Neuron (in vitro differentiated cells): ENCODE data around the gene EXOC2.

ENCODE experiments used
- H2AFZ ChIP-seq: one replicate; pipeline ENCODE4 v1.6.1; 2013; ENCODE audit warnings: low read depth, mild to moderate bottlenecking, inconsistent platforms, low read length, moderate library complexity
- H3K27me3 ChIP-seq: one replicate; pipeline ENCODE4 v1.6.1; 2013; ENCODE audit warnings: low read length; ENCODE audit not compliant: insufficient read depth
- H3K36me3 ChIP-seq: one replicate; pipeline ENCODE4 v1.6.1; 2013; ENCODE audit warnings: low read length; ENCODE audit not compliant: insufficient read depth
- H3K4me1 ChIP-seq: one replicate; pipeline ENCODE4 v1.6.1; 2013; ENCODE audit warnings: low read length; ENCODE audit not compliant: insufficient read depth
- H3K4me3 ChIP-seq: 2 replicates; pipeline ENCODE4 v1.5.1; 2013; ENCODE audit warnings: mild to moderate bottlenecking, low read length, moderate library complexity
- H3K9me3 ChIP-seq: one replicate; pipeline ENCODE4 v1.6.1; 2013; ENCODE audit warnings: low read length

The EXOC2 gene

DNA sequence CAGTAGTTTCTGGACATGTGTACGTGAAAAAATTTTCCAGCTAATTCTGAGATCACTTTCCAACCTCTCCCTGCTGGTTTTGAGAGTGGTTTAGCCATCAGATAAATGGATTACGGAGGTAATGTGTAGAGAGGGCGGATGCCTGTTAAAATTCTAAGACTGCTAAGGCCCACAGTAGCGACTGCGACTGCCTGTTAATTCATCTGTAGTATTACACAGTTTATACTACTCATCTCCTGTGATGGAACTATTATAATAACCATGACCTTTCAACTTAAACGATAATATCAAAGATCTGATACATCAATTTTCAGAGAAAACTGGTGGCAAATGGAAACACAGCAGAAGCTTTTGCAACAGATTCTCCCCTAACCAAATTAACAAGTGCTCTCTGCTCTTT lies 199.1 kb downstream of the EXOC2 start:
- peaks cover 13% of the 10 kb centered on the region for H3K36me3 ChIP-seq
- H3K27me3 ChIP-seq = no peaks in the 10 kb centered on the region
- H2AFZ ChIP-seq = no peak overlapping the region
- H3K9me3 ChIP-seq = peaks cover 2% of the 10 kb centered on the region
- H3K4me1 ChIP-seq = no peaks in the 10 kb centered on the region
- H3K4me3 ChIP-seq = no peak overlapping the region

DNA sequence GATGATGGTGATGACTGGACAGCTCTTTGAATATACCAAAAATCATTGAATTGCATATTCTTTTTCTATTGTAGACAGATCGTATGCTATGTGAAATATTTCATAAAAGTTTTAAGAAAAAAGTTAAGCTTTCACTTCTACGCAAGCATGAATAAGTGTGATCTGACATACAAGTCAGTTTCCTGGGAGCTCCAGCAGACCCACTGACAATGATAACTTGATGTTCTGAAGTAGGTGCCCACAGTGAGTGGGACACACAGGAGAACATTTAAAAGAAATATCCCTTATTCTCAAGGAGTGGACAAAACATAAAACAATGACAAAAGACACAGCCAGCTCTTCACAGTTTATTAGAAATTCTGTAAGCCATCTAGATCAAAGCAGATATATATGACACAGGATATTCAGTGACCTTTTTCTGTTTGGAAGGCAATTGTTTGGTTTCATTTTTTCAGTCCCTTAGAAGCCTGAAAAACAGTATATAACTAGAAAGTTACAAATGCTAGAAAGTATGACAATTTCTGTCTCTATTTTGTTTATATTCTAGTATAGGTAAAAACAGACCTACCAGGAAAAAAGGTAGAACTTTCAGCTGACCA lies 200.0 kb downstream of the EXOC2 start:
- Histone ChIP-seq H3K36me3 (peaks cover 16% of the 10 kb centered on the region), H3K4me1 (no peaks in the 10 kb centered on the region), H3K27me3 (no peaks in the 10 kb centered on the region), H2AFZ (no peak overlapping the region), H3K9me3 (peaks cover 2% of the 10 kb centered on the region), H3K4me3 (no peak overlapping the region)

DNA sequence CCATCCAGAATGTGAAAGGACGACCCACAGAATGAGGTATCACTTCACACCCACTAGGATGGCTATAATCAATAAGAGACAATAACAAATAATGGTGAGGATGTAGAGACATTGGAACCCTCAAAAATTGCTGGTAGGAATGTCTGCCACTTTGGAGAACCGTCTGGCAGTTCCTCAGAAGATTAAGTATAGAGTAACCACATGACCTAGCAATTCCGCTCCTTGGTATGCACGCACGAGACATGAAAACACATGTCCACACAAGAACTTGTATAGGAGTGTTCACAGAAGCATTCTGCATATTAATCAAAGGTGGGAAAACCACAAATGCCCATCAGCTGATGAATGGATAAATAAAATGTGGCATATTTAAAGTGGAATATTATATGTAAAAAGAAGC lies 200.8 kb downstream of the EXOC2 start:
- Histone ChIP-seq H3K27me3 (no peaks in the 10 kb centered on the region), H2AFZ (no peak overlapping the region), H3K36me3 (peaks cover 16% of the 10 kb centered on the region), H3K4me3 (no peak overlapping the region), H3K4me1 (no peaks in the 10 kb centered on the region), H3K9me3 (peaks cover 2% of the 10 kb centered on the region)

DNA sequence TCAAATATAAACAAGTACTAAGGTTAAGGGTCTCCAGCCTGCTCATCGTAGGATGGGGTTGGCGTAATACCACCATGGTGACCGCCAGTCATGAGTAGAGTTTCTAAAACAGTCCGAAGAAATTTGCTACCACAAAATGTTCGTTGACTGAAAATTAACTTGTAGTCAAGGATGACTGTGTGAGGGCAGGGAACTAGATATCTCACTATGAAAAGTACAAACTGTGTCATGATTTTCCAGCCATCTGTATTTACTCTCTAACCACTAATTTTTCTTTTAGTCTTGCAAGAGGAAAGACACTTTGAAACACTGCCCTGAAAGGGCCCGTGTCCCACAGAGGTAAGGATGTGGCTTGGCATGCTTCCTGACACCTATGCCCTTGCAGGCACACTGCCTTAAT lies 201.7 kb downstream of the EXOC2 start:
- Histone ChIP-seq H2AFZ (no peak overlapping the region), H3K9me3 (peaks cover 2% of the 10 kb centered on the region), H3K4me1 (no peaks in the 10 kb centered on the region), H3K36me3 (peaks cover 15% of the 10 kb centered on the region), H3K27me3 (no peaks in the 10 kb centered on the region), H3K4me3 (no peak overlapping the region)

DNA sequence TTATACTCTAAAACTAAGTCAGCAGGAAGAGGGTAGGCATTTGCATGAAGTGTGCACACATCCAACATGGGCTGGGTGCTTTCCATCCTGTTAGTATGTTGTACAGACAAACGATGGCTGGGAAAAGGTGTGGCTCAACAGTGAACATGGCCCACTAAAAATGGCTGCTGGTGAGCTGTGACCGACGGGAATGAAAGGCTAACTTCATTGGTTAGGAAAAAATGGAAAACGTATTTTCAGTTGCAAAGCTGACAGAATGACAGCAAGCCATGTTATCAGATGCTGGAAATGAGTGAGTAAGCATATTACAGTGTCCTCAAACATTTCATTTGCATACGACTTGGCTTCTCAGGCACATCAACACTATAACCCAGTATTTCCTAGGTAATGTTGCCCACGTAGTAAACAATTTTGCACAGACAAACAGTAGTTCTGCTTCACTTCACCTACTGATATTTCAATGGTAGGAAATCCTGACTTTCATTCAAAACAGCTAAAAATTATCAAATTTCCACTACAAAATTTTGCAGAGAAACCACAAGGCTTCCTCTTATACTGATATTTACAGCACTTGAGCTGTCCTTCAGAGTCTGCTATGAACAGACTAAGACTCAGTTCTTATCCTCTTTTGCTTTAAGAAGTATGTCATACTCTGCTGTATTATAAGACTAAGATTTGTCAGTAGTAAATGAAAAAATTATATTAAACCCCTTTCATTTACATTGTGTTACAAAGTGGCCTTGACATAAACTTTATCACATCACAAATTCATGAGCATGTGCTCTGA lies 202.5 kb downstream of the EXOC2 start:
- Histone ChIP-seq H3K36me3 (peaks cover 15% of the 10 kb centered on the region), H2AFZ (no peak overlapping the region), H3K4me1 (no peaks in the 10 kb centered on the region), H3K27me3 (no peaks in the 10 kb centered on the region), H3K4me3 (no peak overlapping the region), H3K9me3 (peaks cover 2% of the 10 kb centered on the region)

DNA sequence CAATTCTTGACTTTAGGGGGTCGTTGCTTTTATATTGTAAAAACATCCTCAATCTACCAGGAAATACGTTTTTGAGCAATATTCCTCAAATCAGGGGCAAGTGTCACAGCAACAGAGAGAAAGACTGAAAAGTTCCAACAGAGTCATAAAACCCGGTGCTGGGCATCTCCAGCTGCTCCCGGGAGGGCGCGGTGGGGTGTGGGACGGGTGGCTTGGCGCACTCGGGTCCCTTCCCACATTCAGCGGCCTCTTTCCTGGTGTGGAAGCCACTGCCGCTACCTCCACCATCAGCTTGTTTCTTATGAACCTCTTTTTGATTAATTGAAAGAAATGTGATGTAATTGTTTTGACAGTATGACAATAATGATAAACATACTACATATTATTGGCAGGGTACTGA lies 203.2 kb downstream of the EXOC2 start:
- peaks cover 14% of the 10 kb centered on the region for H3K36me3 ChIP-seq
- no peaks in the 10 kb centered on the region for H3K4me1 ChIP-seq
- no peak overlapping the region for H2AFZ ChIP-seq
- no peaks in the 10 kb centered on the region for H3K27me3 ChIP-seq
- H3K4me3 ChIP-seq = no peak overlapping the region
- peaks cover 2% of the 10 kb centered on the region for H3K9me3 ChIP-seq

DNA sequence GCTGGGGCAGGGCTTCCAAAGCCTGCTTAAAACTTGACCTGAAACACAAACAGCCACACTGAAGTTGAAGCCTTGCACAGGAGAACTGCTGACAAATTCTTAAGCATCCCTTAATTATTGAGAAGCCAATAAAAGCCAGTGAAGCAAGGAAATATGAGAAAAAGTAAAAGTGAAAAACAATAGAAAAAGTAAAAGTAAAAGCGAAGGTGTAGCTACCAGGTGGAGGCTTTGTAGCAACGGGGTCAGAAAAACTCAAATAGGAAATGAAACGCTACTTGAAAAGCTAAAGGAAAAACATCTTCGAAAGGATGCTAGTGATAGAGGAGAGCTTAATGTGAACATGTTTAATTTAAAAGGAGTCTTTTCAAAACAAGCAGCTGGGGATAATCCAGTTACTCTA lies 203.9 kb downstream of the EXOC2 start:
- no peaks in the 10 kb centered on the region for H3K4me1 ChIP-seq
- no peaks in the 10 kb centered on the region for H3K27me3 ChIP-seq
- peaks cover 2% of the 10 kb centered on the region for H3K9me3 ChIP-seq
- H2AFZ ChIP-seq = no peak overlapping the region
- H3K36me3 ChIP-seq = peaks cover 14% of the 10 kb centered on the region
- H3K4me3 ChIP-seq = no peak overlapping the region

DNA sequence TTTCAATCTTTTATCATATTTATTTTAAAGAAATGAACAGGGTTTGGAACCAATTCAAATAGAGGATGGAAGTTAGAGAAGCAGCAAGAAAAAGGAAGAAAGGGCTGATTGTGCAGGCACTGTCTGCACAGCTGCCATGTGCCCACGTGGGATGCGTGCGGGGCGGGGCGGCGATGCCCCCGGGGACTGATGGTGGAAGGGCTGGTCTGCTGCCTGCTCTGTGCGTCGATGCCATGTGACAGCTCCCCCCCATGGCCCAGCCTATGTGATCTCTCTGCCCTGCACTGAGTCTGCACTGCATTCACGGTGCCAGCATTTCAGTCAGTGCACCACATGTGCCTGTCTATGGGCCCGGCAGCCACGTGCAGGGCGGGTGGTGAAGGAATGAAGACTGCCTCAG lies 205.0 kb downstream of the EXOC2 start:
- Histone ChIP-seq H2AFZ (no peak overlapping the region), H3K9me3 (peaks cover 6% of the 10 kb centered on the region), H3K4me3 (no peak overlapping the region), H3K36me3 (peaks cover 14% of the 10 kb centered on the region), H3K4me1 (no peaks in the 10 kb centered on the region), H3K27me3 (no peaks in the 10 kb centered on the region)

DNA sequence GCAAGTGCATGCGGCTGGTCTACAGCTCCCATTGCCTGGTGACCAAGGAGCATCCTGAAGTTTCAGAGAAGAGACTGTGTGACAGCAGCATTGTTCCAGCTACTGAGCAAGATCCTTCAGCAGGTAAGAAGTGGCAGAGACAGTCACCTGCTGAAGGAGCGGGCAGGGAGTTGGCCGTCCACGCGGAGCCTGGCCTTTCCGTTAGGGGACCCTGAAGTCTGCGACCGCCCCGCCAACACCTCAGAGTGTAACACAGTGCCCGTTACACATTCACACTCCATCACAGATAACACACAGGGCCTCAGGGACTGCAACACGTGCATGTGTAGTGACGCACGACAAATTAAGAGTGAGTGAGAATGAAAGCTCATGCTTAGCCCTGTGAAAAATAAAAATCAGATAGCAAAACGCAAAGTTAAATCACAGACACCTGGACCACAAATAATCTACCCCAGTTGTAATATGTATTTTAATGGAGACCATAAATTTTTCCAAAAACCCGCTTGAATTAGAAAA lies 207.2 kb downstream of the EXOC2 start:
- no peaks in the 10 kb centered on the region for H3K27me3 ChIP-seq
- H3K4me1 ChIP-seq = no peaks in the 10 kb centered on the region
- H3K9me3 ChIP-seq = peaks cover 4% of the 10 kb centered on the region
- peaks cover 12% of the 10 kb centered on the region for H3K36me3 ChIP-seq
- no peak overlapping the region for H2AFZ ChIP-seq
- no peak overlapping the region for H3K4me3 ChIP-seq

DNA sequence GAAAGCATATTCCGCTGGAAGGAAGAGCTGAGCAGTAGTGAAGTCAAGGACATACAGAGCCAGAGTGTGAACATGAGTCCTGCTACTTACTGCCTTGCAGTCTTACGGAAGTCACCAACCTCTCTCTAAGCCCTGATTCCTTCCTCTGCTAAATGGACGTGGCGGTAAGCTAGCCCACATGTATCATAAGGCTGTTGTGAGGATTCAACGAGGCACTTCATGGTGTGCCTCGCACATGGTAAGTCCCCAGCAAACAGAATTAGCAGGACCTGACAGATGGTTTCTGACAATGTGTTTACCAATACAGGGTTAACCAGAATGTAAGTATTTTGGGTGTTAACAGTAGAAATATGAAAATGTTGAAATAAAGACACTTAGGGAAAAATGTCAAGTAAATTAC lies 208.2 kb downstream of the EXOC2 start:
- H3K27me3 ChIP-seq = no peaks in the 10 kb centered on the region
- H3K9me3 ChIP-seq = peaks cover 4% of the 10 kb centered on the region
- H3K36me3 ChIP-seq = peaks cover 12% of the 10 kb centered on the region
- H2AFZ ChIP-seq = no peak overlapping the region
- H3K4me1 ChIP-seq = no peaks in the 10 kb centered on the region
- H3K4me3 ChIP-seq = no peak overlapping the region

DNA sequence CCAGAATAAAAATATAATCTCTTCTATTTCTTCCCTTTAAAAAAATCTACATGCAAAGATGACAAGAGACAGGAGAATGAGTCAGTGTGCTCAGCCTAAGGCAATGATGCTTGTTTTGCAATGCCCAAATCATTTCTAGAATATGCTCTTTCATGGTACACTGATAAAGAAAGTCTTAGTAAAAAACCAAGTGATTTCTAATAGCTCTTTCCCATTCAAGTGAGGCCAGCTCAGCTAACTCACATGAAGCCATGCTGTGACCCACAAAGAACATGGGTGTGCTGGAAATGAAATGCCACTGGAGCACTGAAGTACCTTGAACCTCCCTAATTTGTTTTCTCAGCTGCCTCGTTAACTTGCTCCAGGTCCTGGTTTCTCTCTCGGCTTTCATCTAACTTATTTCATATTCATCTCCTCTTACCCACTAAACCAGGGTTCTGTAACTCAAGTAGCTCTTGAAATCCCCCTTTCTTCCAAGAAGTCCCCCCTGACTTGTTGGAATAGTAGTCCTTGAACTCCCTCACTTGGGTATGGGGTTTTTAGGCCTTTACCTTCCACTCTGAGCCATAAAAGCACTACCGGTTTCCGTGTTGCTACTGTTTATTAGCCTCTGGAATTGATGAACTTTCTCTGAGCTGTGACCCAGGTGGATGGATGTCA lies 208.7 kb downstream of the EXOC2 start:
- Histone ChIP-seq H3K36me3 (peaks cover 12% of the 10 kb centered on the region), H3K4me1 (no peaks in the 10 kb centered on the region), H3K4me3 (no peak overlapping the region), H2AFZ (no peak overlapping the region), H3K9me3 (peaks cover 4% of the 10 kb centered on the region), H3K27me3 (no peaks in the 10 kb centered on the region)

DNA sequence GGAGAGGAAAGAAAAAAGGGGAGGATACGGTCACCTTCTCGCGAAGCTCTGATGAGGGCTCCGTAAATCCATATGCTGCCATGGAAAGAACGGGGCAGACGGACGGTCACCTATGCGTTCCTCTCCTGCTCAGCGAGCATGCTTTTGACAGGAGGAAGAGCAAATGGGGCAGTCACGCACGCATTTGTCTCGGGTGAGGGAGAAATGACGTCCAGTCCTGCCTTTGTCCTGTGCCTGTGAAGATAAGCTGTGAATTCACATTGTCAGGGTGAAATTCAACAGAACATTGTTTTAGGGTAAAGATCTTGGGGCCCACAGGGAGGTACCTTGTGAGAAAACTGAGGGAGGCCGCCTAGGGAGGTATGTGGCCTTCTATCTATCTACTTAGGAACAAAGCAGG lies 217.6 kb downstream of the EXOC2 start:
- peaks cover 13% of the 10 kb centered on the region for H3K4me1 ChIP-seq
- H2AFZ ChIP-seq = peak overlapping the region; percentile 47
- H3K9me3 ChIP-seq = no peaks in the 10 kb centered on the region
- H3K27me3 ChIP-seq = no peaks in the 10 kb centered on the region
- H3K36me3 ChIP-seq = no peaks in the 10 kb centered on the region
- no peak overlapping the region for H3K4me3 ChIP-seq

DNA sequence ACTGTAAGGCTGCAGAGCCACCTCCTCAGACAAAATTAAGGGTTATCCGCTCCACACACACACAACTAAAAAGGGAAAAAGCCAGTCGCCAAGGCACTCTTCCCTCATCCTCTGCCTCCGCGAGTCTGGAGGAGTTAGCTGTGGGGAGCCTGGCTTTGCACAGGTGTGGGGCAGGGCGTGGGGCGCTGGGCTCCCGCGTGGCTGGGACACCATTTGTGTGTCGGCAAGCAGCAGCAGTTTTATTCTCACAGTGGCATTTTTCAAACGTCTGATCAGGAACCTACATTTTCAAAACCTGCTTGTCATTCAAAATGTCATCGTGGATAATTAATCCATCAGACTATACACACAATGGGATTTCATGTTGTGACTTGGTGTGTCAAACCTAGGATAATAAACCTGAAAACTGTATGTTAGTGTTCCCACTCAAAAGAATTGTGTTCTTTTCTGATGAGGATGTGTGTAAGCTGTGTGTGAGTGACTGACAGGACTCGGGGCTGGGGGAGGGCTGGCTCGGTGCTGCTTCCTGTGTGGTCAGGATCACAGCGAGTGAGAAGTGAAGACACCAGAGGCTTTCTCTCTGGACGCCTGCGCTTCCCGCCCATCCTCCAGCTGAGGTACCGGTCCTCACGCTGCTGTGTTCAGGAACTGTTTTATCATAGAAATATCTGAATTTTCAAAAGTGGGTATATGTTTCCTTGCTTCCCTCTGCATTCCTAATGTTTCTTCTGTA lies 218.3 kb downstream of the EXOC2 start:
- Histone ChIP-seq H3K36me3 (no peaks in the 10 kb centered on the region), H3K4me3 (no peak overlapping the region), H3K9me3 (no peaks in the 10 kb centered on the region), H2AFZ (peak overlapping the region; percentile 47), H3K4me1 (peaks cover 13% of the 10 kb centered on the region), H3K27me3 (no peaks in the 10 kb centered on the region)
